Measurements from ENCODE around the gene CHEK2.

Gene CHEK2

GRCh38 chr22:28718044-28718443 lies 23.6 kb downstream of the CHEK2 start:
- no peak overlapping the region for H3K4me2 ChIP-seq
- H3K4me1 ChIP-seq (ENCODE audit: low read depth, poor library complexity, severe bottlenecking), result peaks cover 7% of the 10 kb centered on the region
- no peak overlapping the region for H3K27ac ChIP-seq
- no peak for TF ChIP-seq CTCF (conservative IDR thresholded peaks at IDR 0.05; ENCODE audit: low read depth, low read length)
- H3K4me3 ChIP-seq (IDR thresholded peaks at IDR 0.05; ENCODE audit: insufficient read depth, low read depth, low read length), result no peak overlapping the region
- H3K79me2 ChIP-seq (ENCODE audit: insufficient read depth, low read depth), result no peaks in the 10 kb centered on the region
- H3K27me3 ChIP-seq (ENCODE audit: insufficient read depth, low read depth), result no peaks in the 10 kb centered on the region
- H4K20me1 ChIP-seq (ENCODE audit: insufficient read depth), result no peaks in the 10 kb centered on the region
- H2AFZ ChIP-seq (ENCODE audit: low read depth), result no peak overlapping the region
- no peaks in the 10 kb centered on the region for H3K36me3 ChIP-seq (ENCODE audit: insufficient read depth)
- H3K9ac ChIP-seq, result no peak overlapping the region

GRCh38 chr22:28716686-28717085 lies 24.9 kb downstream of the CHEK2 start:
- Histone ChIP-seq H3K27ac (no peak overlapping the region), H3K4me3 (IDR thresholded peaks at IDR 0.05; ENCODE audit: insufficient read depth, low read depth, low read length) (no peak overlapping the region), H2AFZ (ENCODE audit: low read depth) (no peak overlapping the region), H3K4me1 (ENCODE audit: low read depth, poor library complexity, severe bottlenecking) (peaks cover 7% of the 10 kb centered on the region), H3K79me2 (ENCODE audit: insufficient read depth, low read depth) (no peaks in the 10 kb centered on the region), H4K20me1 (ENCODE audit: insufficient read depth) (no peaks in the 10 kb centered on the region), H3K4me2 (no peak overlapping the region), H3K27me3 (ENCODE audit: insufficient read depth, low read depth) (no peaks in the 10 kb centered on the region), H3K36me3 (ENCODE audit: insufficient read depth) (no peaks in the 10 kb centered on the region), H3K9ac (no peak overlapping the region)
- no peak for TF ChIP-seq CTCF (conservative IDR thresholded peaks at IDR 0.05; ENCODE audit: low read depth, low read length)

- H3K27ac ChIP-seq, result no peak overlapping the region
- peaks cover 7% of the 10 kb centered on the region for H3K4me1 ChIP-seq (ENCODE audit: low read depth, poor library complexity, severe bottlenecking)
- no peak overlapping the region for H2AFZ ChIP-seq (ENCODE audit: low read depth)
- no peaks in the 10 kb centered on the region for H3K79me2 ChIP-seq (ENCODE audit: insufficient read depth, low read depth)
- H3K9ac ChIP-seq, result no peak overlapping the region
- no peak overlapping the region for H3K4me2 ChIP-seq
- H3K4me3 ChIP-seq (IDR thresholded peaks at IDR 0.05; ENCODE audit: insufficient read depth, low read depth, low read length), result no peak overlapping the region
- no peaks in the 10 kb centered on the region for H4K20me1 ChIP-seq (ENCODE audit: insufficient read depth)
- H3K27me3 ChIP-seq (ENCODE audit: insufficient read depth, low read depth), result no peaks in the 10 kb centered on the region
- H3K36me3 ChIP-seq (ENCODE audit: insufficient read depth), result 0 out of 2 replicates have a peak, but pooled peaks cover 3% of the 10 kb centered on the region
- TF ChIP-seq CTCF (conservative IDR thresholded peaks at IDR 0.05; ENCODE audit: low read depth, low read length), result no peak
Measured at GRCh38 chr22:28715611-28716010, 26.0 kb downstream of the CHEK2 start.

GRCh38 chr22:28714043-28714628 lies 27.5 kb downstream of the CHEK2 start:
- H3K36me3 ChIP-seq (ENCODE audit: insufficient read depth), result 0 out of 2 replicates have a peak, but pooled peaks cover 3% of the 10 kb centered on the region

More at GRCh38 chr22:28714043-28714628, 27.5 kb downstream of the CHEK2 start:
- TF ChIP-seq CTCF (conservative IDR thresholded peaks at IDR 0.05; ENCODE audit: low read depth, low read length), result no peak
- Histone ChIP-seq H3K4me3 (IDR thresholded peaks at IDR 0.05; ENCODE audit: insufficient read depth, low read depth, low read length) (no peak overlapping the region), H3K27ac (no peak overlapping the region), H3K4me2 (no peak overlapping the region), H3K4me1 (ENCODE audit: low read depth, poor library complexity, severe bottlenecking) (peaks cover 7% of the 10 kb centered on the region), H3K79me2 (ENCODE audit: insufficient read depth, low read depth) (no peaks in the 10 kb centered on the region), H4K20me1 (ENCODE audit: insufficient read depth) (no peaks in the 10 kb centered on the region), H3K9ac (no peak overlapping the region), H2AFZ (ENCODE audit: low read depth) (no peak overlapping the region), H3K27me3 (ENCODE audit: insufficient read depth, low read depth) (no peaks in the 10 kb centered on the region)

Data from KMS-11 (cell line).